HepG2 (cell line): ENCODE measurements around the gene SLC12A5. TPM values are rescaled to one million over a fixed set of nuclear protein-coding genes. Genes with fewer than 3 reads are reported as not detected.
A peak's percentile ranks its signal among the peaks of the same experiment; 100 is the strongest.

Source experiments
- MED8 ChIP-seq: sonication (generic); formaldehyde crosslinking; IDR thresholded peaks from 2 replicates; pipeline ENCODE4 v1.8.1; 2023; ENCODE audit warnings: mild to moderate bottlenecking, missing genetic modification reagents; ENCODE audit not compliant: insufficient replicate concordance
- NFKB2 ChIP-seq: sonication (generic); formaldehyde crosslinking; IDR thresholded peaks from 2 replicates; pipeline ENCODE4 v1.4.0; 2020; ENCODE audit warnings: missing genetic modification reagents, borderline replicate concordance
- RORA ChIP-seq: sonication (generic); formaldehyde crosslinking; IDR thresholded peaks from 2 replicates; pipeline ENCODE4 v1.5.0; 2020; ENCODE audit warnings: mild to moderate bottlenecking, missing genetic modification reagents, moderate library complexity
- SP2 ChIP-seq: sonication (generic); formaldehyde crosslinking; IDR thresholded peaks from 2 replicates; pipeline ENCODE4 v1.5.1; 2020; ENCODE audit warnings: mild to moderate bottlenecking, missing genetic modification reagents
- ZNF136 ChIP-seq: sonication (generic); formaldehyde crosslinking; IDR thresholded peaks from 2 replicates; pipeline ENCODE4 v1.8.1; 2022; ENCODE audit warnings: low read depth, mild to moderate bottlenecking, moderate library complexity, missing genetic modification reagents
- ZNF75D ChIP-seq: sonication (generic); formaldehyde crosslinking; IDR thresholded peaks from 2 replicates; pipeline ENCODE4 v1.8.1; 2023; ENCODE audit warnings: missing genetic modification reagents, mild to moderate bottlenecking, borderline replicate concordance
- ZNF788 ChIP-seq: sonication (generic); formaldehyde crosslinking; IDR thresholded peaks from 2 replicates; pipeline ENCODE4 v1.5.0; 2020; ENCODE audit warnings: mild to moderate bottlenecking, missing genetic modification reagents, borderline replicate concordance
- ZNF891 ChIP-seq: sonication (generic); formaldehyde crosslinking; IDR thresholded peaks from 2 replicates; pipeline ENCODE4 v1.5.0; 2020; ENCODE audit warnings: mild to moderate bottlenecking, missing genetic modification reagents
- ZZZ3 ChIP-seq: sonication (generic); formaldehyde crosslinking; IDR thresholded peaks from 2 replicates; pipeline ENCODE4 v1.4.0; 2020; ENCODE audit warnings: missing genetic modification reagents, mild to moderate bottlenecking, borderline replicate concordance
- polyA plus RNA-seq, 8 experiments: library from polyadenylated mRNA; depleted of rRNA in 3 of 8; stranded (reverse) in 7 of 8; unstranded in 1 of 8; fragments of >200 nt; fragmentation: Illumina TruSeq in 4 of 8; extraction: Trizol in 4 of 8; gene quantifications; 2 replicates each; pipeline versions ENCODE4 v1.2.1 to v1.2.3, GENCODE V29; 2011 to 2016; ENCODE audit warnings: low read depth in 4 of 8, missing spikeins in 1 of 8, mixed read lengths in 1 of 8; ENCODE audit not compliant: insufficient read depth in 1 of 8
- total RNA-seq, 5 experiments: library from RNA; depleted of rRNA; stranded (reverse); fragments of >200 nt; fragmentation: Illumina TruSeq; extraction: Trizol; gene quantifications; 2 replicates each; pipeline ENCODE4 v1.2.3, GENCODE V29; 2016; ENCODE audit warnings: low read depth in 1 of 5
- TF ChIP-seq, protein P1 (sequence below): IDR thresholded peaks from 2 replicates; pipeline ENCODE4 v1.6.1; 2016; ENCODE audit warnings: missing biosample characterization, missing genetic modification reagents, low read depth
- TF ChIP-seq, protein P2 (sequence below): sonication (generic); formaldehyde crosslinking; IDR thresholded peaks from 2 replicates; pipeline ENCODE4 v1.4.0; 2020; ENCODE audit warnings: mild to moderate bottlenecking, missing genetic modification reagents
- TF ChIP-seq, protein P3 (sequence below): sonication (generic); formaldehyde crosslinking; IDR thresholded peaks from 2 replicates; pipeline ENCODE4 v1.4.0; 2020; ENCODE audit warnings: mild to moderate bottlenecking, low read depth, missing genetic modification reagents
- TF ChIP-seq, protein P4 (sequence below): sonication (generic); formaldehyde crosslinking; conservative IDR thresholded peaks from 2 replicates; pipeline ENCODE4 v1.4.0; 2020; ENCODE audit warnings: missing genetic modification reagents
- TF ChIP-seq, protein P5 (sequence below): sonication (generic); formaldehyde crosslinking; conservative IDR thresholded peaks from 2 replicates; pipeline ENCODE4 v1.8.0; 2022; ENCODE audit warnings: missing genetic modification reagents
- TF ChIP-seq, protein P6 (sequence below): sonication (generic); formaldehyde crosslinking; IDR thresholded peaks from 2 replicates; pipeline ENCODE4 v1.5.0; 2020; ENCODE audit warnings: missing genetic modification reagents
- TF ChIP-seq, protein P7 (sequence below): sonication (generic); formaldehyde crosslinking; IDR thresholded peaks from 2 replicates; pipeline ENCODE4 v1.4.0; 2020; ENCODE audit warnings: missing genetic modification reagents, borderline replicate concordance
- TF ChIP-seq, protein P8 (sequence below): IDR thresholded peaks from 2 replicates; pipeline ENCODE4 v1.6.1; 2012; ENCODE audit warnings: inconsistent platforms

SLC12A5 gene
- total and polyA plus RNA-seq, 2 of the 13 experiments (the other 11 are each of a cell fraction or from before 2014, with no cell fraction given): 4.3 to 5.4 TPM

DNA sequence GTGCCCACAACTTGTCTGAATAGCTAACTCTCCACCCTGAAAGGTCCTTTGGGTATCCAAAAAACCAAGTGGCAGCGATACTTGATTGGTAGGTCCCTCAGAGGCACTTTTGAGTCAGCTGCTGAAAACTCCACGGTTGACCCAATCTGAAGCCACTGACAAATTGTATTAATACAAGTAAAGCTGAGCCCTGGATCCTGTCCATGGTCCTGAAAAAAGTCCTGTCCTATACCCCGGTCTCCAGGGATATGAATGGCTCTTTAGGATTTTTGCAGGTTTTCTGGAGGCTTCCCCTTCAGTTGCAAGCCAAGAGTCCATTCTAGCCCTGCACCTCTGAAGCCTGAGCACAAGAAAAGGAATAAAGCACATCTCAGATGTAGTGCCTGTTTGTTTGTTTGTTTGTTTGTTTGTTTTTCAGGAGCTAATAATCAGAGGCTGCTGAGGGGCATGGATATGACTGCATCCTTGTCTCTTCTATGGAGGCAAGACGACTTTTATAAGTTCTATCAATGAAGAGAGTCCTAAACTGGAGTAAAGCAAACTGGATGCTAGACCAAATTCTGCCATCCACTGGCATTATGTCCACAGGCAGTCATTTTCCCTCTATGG lies 1.7 kb upstream of the SLC12A5 start (continued):
- TF ChIP-seq, protein P1, sequence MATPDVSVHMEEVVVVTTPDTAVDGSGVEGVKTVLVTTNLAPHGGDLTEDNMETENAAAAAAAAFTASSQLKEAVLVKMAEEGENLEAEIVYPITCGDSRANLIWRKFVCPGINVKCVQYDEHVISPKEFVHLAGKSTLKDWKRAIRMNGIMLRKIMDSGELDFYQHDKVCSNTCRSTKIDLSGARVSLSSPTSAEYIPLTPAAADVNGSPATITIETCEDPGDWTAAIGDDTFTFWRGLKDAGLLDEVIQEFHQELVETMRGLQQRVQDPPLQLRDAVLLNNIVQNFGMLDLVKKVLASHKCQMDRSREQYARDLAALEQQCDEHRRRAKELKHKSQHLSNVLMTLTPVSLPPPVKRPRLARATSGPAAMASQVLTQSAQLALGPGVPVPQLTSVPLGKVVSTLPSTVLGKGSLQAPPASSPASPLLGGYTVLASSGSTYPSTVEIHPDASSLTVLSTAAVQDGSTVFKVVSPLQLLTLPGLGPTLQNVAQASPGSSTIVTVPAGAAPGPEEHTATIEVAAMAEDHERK: no peak
- TF ChIP-seq ZNF788 (CRISPR knock-in tag): no peak
- no peak for TF ChIP-seq ZNF75D
- TF ChIP-seq RORA (CRISPR knock-in tag): no peak
- no peak for TF ChIP-seq ZNF136
- TF ChIP-seq, protein P2, sequence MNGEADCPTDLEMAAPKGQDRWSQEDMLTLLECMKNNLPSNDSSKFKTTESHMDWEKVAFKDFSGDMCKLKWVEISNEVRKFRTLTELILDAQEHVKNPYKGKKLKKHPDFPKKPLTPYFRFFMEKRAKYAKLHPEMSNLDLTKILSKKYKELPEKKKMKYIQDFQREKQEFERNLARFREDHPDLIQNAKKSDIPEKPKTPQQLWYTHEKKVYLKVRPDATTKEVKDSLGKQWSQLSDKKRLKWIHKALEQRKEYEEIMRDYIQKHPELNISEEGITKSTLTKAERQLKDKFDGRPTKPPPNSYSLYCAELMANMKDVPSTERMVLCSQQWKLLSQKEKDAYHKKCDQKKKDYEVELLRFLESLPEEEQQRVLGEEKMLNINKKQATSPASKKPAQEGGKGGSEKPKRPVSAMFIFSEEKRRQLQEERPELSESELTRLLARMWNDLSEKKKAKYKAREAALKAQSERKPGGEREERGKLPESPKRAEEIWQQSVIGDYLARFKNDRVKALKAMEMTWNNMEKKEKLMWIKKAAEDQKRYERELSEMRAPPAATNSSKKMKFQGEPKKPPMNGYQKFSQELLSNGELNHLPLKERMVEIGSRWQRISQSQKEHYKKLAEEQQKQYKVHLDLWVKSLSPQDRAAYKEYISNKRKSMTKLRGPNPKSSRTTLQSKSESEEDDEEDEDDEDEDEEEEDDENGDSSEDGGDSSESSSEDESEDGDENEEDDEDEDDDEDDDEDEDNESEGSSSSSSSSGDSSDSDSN: no peak
- TF ChIP-seq MED8 (CRISPR knock-in tag): no peak
- no peak for TF ChIP-seq ZNF891 (CRISPR knock-in tag)
- TF ChIP-seq, protein P3, sequence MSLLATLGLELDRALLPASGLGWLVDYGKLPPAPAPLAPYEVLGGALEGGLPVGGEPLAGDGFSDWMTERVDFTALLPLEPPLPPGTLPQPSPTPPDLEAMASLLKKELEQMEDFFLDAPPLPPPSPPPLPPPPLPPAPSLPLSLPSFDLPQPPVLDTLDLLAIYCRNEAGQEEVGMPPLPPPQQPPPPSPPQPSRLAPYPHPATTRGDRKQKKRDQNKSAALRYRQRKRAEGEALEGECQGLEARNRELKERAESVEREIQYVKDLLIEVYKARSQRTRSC: no peak
- TF ChIP-seq, protein P4, sequence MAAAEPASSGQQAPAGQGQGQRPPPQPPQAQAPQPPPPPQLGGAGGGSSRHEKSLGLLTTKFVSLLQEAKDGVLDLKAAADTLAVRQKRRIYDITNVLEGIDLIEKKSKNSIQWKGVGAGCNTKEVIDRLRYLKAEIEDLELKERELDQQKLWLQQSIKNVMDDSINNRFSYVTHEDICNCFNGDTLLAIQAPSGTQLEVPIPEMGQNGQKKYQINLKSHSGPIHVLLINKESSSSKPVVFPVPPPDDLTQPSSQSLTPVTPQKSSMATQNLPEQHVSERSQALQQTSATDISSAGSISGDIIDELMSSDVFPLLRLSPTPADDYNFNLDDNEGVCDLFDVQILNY (CRISPR knock-in tag): no peak
- TF ChIP-seq, protein P5, sequence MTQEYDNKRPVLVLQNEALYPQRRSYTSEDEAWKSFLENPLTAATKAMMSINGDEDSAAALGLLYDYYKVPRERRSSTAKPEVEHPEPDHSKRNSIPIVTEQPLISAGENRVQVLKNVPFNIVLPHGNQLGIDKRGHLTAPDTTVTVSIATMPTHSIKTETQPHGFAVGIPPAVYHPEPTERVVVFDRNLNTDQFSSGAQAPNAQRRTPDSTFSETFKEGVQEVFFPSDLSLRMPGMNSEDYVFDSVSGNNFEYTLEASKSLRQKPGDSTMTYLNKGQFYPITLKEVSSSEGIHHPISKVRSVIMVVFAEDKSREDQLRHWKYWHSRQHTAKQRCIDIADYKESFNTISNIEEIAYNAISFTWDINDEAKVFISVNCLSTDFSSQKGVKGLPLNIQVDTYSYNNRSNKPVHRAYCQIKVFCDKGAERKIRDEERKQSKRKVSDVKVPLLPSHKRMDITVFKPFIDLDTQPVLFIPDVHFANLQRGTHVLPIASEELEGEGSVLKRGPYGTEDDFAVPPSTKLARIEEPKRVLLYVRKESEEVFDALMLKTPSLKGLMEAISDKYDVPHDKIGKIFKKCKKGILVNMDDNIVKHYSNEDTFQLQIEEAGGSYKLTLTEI: no peak
- TF ChIP-seq NFKB2 (CRISPR knock-in tag): no peak
- TF ChIP-seq, protein P6, sequence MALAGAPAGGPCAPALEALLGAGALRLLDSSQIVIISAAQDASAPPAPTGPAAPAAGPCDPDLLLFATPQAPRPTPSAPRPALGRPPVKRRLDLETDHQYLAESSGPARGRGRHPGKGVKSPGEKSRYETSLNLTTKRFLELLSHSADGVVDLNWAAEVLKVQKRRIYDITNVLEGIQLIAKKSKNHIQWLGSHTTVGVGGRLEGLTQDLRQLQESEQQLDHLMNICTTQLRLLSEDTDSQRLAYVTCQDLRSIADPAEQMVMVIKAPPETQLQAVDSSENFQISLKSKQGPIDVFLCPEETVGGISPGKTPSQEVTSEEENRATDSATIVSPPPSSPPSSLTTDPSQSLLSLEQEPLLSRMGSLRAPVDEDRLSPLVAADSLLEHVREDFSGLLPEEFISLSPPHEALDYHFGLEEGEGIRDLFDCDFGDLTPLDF (CRISPR knock-in tag): peak; percentile 67; the same call in 1 of the 2 replicates
- no peak for TF ChIP-seq ZZZ3
- TF ChIP-seq, protein P7, sequence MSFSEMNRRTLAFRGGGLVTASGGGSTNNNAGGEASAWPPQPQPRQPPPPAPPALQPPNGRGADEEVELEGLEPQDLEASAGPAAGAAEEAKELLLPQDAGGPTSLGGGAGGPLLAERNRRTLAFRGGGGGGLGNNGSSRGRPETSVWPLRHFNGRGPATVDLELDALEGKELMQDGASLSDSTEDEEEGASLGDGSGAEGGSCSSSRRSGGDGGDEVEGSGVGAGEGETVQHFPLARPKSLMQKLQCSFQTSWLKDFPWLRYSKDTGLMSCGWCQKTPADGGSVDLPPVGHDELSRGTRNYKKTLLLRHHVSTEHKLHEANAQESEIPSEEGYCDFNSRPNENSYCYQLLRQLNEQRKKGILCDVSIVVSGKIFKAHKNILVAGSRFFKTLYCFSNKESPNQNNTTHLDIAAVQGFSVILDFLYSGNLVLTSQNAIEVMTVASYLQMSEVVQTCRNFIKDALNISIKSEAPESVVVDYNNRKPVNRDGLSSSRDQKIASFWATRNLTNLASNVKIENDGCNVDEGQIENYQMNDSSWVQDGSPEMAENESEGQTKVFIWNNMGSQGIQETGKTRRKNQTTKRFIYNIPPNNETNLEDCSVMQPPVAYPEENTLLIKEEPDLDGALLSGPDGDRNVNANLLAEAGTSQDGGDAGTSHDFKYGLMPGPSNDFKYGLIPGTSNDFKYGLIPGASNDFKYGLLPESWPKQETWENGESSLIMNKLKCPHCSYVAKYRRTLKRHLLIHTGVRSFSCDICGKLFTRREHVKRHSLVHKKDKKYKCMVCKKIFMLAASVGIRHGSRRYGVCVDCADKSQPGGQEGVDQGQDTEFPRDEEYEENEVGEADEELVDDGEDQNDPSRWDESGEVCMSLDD: peak; percentile 57; the same call in 1 of the 2 replicates
- no peak for TF ChIP-seq SP2 (CRISPR knock-in tag)
- TF ChIP-seq, protein P8, sequence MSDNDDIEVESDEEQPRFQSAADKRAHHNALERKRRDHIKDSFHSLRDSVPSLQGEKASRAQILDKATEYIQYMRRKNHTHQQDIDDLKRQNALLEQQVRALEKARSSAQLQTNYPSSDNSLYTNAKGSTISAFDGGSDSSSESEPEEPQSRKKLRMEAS: no peak
